NCI-H2029 (cell line): ENCODE measurements around the gene SLC2A9.
"Not testable (repeated sequence)": the region's sequence is repeated elsewhere in the genome, so short reads cannot be mapped to it uniquely, and the experiment has no call there.

Source experiments
- DNase-seq: peaks from one replicate; lab custom pipeline; 2025; lab: John Stamatoyannopoulos, UW

The SLC2A9 gene

GRCh38 chr4:9996319-9997110 lies 24.8 kb downstream of the SLC2A9 start:
- DNase-seq: no peak

- no peak for DNase-seq
Observed at GRCh38 chr4:9994246-9994847, 26.9 kb downstream of the SLC2A9 start.

- DNase-seq: peak; percentile 79
Observed at GRCh38 chr4:9989918-9990635, 31.2 kb downstream of the SLC2A9 start.

GRCh38 chr4:9988933-9989332 lies 32.4 kb downstream of the SLC2A9 start:
- DNase-seq: no peak

- no peak for DNase-seq
Observed at GRCh38 chr4:9988363-9988749, 32.9 kb downstream of the SLC2A9 start.

GRCh38 chr4:9987749-9988362 lies 33.4 kb downstream of the SLC2A9 start:
- no peak for DNase-seq

GRCh38 chr4:9984621-9985020 lies 36.7 kb downstream of the SLC2A9 start:
- no peak for DNase-seq

- DNase-seq: no peak
Observed at GRCh38 chr4:9983211-9983610, 38.1 kb downstream of the SLC2A9 start.

GRCh38 chr4:9981899-9982298 lies 39.4 kb downstream of the SLC2A9 start:
- DNase-seq: not testable (repeated sequence)

- no peak for DNase-seq
Observed at GRCh38 chr4:9980898-9981297, 40.4 kb downstream of the SLC2A9 start.

GRCh38 chr4:9979101-9979701 lies 42.1 kb downstream of the SLC2A9 start:
- DNase-seq: no peak

GRCh38 chr4:9977518-9978031 lies 43.7 kb downstream of the SLC2A9 start:
- no peak for DNase-seq

- DNase-seq: no peak
Observed at GRCh38 chr4:9976781-9977180, 44.5 kb downstream of the SLC2A9 start.

- DNase-seq: no peak
Observed at GRCh38 chr4:9976293-9976692, 45.0 kb downstream of the SLC2A9 start.

GRCh38 chr4:9971711-9972110 lies 49.6 kb downstream of the SLC2A9 start:
- peak; percentile 79 for DNase-seq

GRCh38 chr4:9970399-9971011 lies 50.8 kb downstream of the SLC2A9 start:
- no peak for DNase-seq

- no peak for DNase-seq
Observed at GRCh38 chr4:9969526-9970398, 51.5 kb downstream of the SLC2A9 start.

GRCh38 chr4:9968472-9968871 lies 52.8 kb downstream of the SLC2A9 start:
- no peak for DNase-seq

- DNase-seq: no peak
Observed at GRCh38 chr4:9964879-9965278, 56.4 kb downstream of the SLC2A9 start.

GRCh38 chr4:9963328-9963727 lies 58.0 kb downstream of the SLC2A9 start:
- DNase-seq: no peak
